Muscle of arm (tissue), 12 donors: ENCODE data around the gene ACACA. TPM values are rescaled to one million over a fixed set of nuclear protein-coding genes. Genes with fewer than 3 reads are reported as not detected.

Experiments
- DNase-seq: peaks from one replicate; pipeline ENCODE4 v3.0.0-alpha.2; 2013
- polyA plus RNA-seq, 12 donors: library from polyadenylated mRNA; unstranded; fragments of 120-200 nt; gene quantifications; one replicate each; pipeline ENCODE4 v1.2.1, GENCODE V29; 2013; ENCODE audit not compliant: insufficient read length in 12 of 12

The ACACA gene
- polyA plus RNA-seq, 12 donors, result 21.6 to 54.8 (median 29.8) TPM; not detected in 1

GRCh38 chr17:37233036-37233435, 173.6 kb downstream of the ACACA start:
- no peak for DNase-seq

GRCh38 chr17:37231887-37232286, 174.7 kb downstream of the ACACA start:
- DNase-seq, result no peak

GRCh38 chr17:37230633-37231032, 176.0 kb downstream of the ACACA start:
- DNase-seq, result no peak

- DNase-seq, result no peak
Observed at GRCh38 chr17:37225465-37225864, 181.2 kb downstream of the ACACA start.

- no peak for DNase-seq
Observed at GRCh38 chr17:37221865-37222264, 184.8 kb downstream of the ACACA start.

- peak; percentile 12 for DNase-seq
Observed at GRCh38 chr17:37220607-37220953, 186.1 kb downstream of the ACACA start.

GRCh38 chr17:37219876-37220606, 186.6 kb downstream of the ACACA start:
- no peak for DNase-seq

- DNase-seq, result no peak
Observed at GRCh38 chr17:37218849-37219248, 187.8 kb downstream of the ACACA start.

GRCh38 chr17:37214416-37214815, 192.2 kb downstream of the ACACA start:
- no peak for DNase-seq

GRCh38 chr17:37213927-37214326, 192.7 kb downstream of the ACACA start:
- no peak for DNase-seq

GRCh38 chr17:37212179-37212578, 194.5 kb downstream of the ACACA start:
- DNase-seq, result no peak

- DNase-seq, result no peak
Observed at GRCh38 chr17:37211136-37211535, 195.5 kb downstream of the ACACA start.

- DNase-seq, result no peak
Observed at GRCh38 chr17:37207103-37207502, 199.5 kb downstream of the ACACA start.

- no peak for DNase-seq
Observed at GRCh38 chr17:37206299-37206698, 200.3 kb downstream of the ACACA start.

GRCh38 chr17:37200497-37200896, 206.1 kb downstream of the ACACA start:
- no peak for DNase-seq

GRCh38 chr17:37197336-37197735, 209.3 kb downstream of the ACACA start:
- DNase-seq, result no peak

GRCh38 chr17:37194208-37194607, 212.4 kb downstream of the ACACA start:
- no peak for DNase-seq

- no peak for DNase-seq
Observed at GRCh38 chr17:37191219-37191618, 215.4 kb downstream of the ACACA start.

- no peak for DNase-seq
Observed at GRCh38 chr17:37190493-37190892, 216.1 kb downstream of the ACACA start.

- DNase-seq, result no peak
Observed at GRCh38 chr17:37188157-37188556, 218.5 kb downstream of the ACACA start.

GRCh38 chr17:37187262-37187661, 219.4 kb downstream of the ACACA start:
- DNase-seq, result no peak

GRCh38 chr17:37182786-37183465, 223.7 kb downstream of the ACACA start:
- no peak for DNase-seq

- DNase-seq, result no peak
Observed at GRCh38 chr17:37180376-37180775, 226.3 kb downstream of the ACACA start.

- DNase-seq, result no peak
Observed at GRCh38 chr17:37179893-37180292, 226.7 kb downstream of the ACACA start.
